Lower leg skin (tissue), 3 donors: ENCODE data around the gene FCN3.

Experiments used
- POLR2A ChIP-seq, 2 donors: fragments of 450-650 bp; IDR thresholded peaks; one replicate each; pipeline ENCODE4 v1.6.1; 2016 to 2017; ENCODE audit warnings: antibody characterized with exemption in 2 of 2, mild to moderate bottlenecking in 1 of 2, moderate library complexity in 1 of 2
- TF ChIP-seq, protein P1 (sequence below), 3 donors: fragments of 450-650 bp; IDR thresholded peaks; one replicate each; pipeline ENCODE4 v1.5.1; 2016; ENCODE audit warnings: antibody characterized with exemption in 3 of 3, mild to moderate bottlenecking in 3 of 3, moderate library complexity in 2 of 3

- TF ChIP-seq, protein P1, sequence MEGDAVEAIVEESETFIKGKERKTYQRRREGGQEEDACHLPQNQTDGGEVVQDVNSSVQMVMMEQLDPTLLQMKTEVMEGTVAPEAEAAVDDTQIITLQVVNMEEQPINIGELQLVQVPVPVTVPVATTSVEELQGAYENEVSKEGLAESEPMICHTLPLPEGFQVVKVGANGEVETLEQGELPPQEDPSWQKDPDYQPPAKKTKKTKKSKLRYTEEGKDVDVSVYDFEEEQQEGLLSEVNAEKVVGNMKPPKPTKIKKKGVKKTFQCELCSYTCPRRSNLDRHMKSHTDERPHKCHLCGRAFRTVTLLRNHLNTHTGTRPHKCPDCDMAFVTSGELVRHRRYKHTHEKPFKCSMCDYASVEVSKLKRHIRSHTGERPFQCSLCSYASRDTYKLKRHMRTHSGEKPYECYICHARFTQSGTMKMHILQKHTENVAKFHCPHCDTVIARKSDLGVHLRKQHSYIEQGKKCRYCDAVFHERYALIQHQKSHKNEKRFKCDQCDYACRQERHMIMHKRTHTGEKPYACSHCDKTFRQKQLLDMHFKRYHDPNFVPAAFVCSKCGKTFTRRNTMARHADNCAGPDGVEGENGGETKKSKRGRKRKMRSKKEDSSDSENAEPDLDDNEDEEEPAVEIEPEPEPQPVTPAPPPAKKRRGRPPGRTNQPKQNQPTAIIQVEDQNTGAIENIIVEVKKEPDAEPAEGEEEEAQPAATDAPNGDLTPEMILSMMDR (IDR thresholded peaks at IDR 0.05) = peak in 1 of 3 donors; percentile 89
- TF ChIP-seq POLR2A (IDR thresholded peaks at IDR 0.05) = no peak
Measured at GRCh38 chr1:27395441-27396195, 21.0 kb upstream of the FCN3 start.
